ENCODE measurements around the gene METTL22. TPM values are rescaled to one million over a fixed set of nuclear protein-coding genes. Genes with fewer than 3 reads are reported as not detected.

Gene METTL22
- total RNA-seq, 4 donors from 2014 or later = 22.5 to 24.5 (median 23.4) TPM

DNA sequence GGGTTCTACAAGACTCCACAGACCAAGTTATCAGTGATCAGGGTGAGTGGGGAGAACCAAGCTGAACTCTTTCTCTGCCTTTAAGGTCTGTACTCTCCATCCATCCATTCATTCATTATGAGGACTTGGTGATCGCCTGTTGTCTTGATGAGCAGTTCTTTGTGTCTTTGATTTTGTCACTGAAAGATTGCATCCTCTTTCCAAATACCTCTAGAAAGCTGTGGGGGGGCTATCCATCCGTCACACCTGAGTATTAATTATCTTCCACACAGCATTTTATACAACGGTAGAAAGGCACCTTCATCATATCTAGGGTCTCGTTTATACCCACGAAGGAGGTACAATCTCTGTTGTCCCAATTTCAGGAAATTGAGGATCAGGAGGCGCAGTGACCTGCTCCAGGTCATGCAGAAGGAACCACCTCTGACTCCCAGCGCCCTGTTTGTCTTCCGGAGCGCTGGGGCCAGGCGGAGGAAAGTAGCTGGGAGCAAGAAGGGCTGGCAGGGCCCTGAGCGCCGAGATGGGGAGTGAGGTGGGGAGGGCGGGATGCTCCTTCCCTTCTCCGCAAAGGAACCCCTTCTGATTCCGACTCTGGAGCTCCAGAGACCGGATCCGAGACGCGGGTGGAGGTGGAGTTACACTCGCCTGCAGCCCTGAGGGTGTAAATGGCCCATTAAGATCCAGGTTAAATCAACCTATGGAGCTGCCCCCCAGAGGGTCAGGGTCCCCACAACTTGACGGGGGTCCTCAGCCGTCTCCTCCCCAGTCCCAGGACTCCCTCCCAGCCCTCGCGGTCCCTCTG, 52.3 kb downstream of the METTL22 start:
- H3K9me3 ChIP-seq = no peaks in the 10 kb centered on the region
- TF ChIP-seq, protein P1, sequence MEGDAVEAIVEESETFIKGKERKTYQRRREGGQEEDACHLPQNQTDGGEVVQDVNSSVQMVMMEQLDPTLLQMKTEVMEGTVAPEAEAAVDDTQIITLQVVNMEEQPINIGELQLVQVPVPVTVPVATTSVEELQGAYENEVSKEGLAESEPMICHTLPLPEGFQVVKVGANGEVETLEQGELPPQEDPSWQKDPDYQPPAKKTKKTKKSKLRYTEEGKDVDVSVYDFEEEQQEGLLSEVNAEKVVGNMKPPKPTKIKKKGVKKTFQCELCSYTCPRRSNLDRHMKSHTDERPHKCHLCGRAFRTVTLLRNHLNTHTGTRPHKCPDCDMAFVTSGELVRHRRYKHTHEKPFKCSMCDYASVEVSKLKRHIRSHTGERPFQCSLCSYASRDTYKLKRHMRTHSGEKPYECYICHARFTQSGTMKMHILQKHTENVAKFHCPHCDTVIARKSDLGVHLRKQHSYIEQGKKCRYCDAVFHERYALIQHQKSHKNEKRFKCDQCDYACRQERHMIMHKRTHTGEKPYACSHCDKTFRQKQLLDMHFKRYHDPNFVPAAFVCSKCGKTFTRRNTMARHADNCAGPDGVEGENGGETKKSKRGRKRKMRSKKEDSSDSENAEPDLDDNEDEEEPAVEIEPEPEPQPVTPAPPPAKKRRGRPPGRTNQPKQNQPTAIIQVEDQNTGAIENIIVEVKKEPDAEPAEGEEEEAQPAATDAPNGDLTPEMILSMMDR (IDR thresholded peaks at IDR 0.05) = no peak
- TF ChIP-seq POLR2AphosphoS5 (IDR thresholded peaks at IDR 0.05) = no peak
- TF ChIP-seq EP300 (IDR thresholded peaks at IDR 0.05) = no peak
- TF ChIP-seq POLR2A (IDR thresholded peaks at IDR 0.05; ENCODE audit: low read depth) = no peak
- peaks cover 0 to 9% (median 0%) of the 10 kb centered on the region in 4 donors for H3K36me3 ChIP-seq
- peaks cover 4 to 23% (median 17%) of the 10 kb centered on the region in 4 donors for H3K4me1 ChIP-seq
- WGBS = 19% methylated on average over 21 of the region's 24 CpGs
- DNase-seq (ENCODE audit: extremely low spot score) = no peak
- H3K27me3 ChIP-seq = no peaks in the 10 kb centered on the region
- peak overlapping the region in 3 of 4 donors; percentile 20 to 56 (median 49) for H3K27ac ChIP-seq (replicated peaks in 1 of 4)
- intact Hi-C loops (cut with DNase I) = loop anchor here (5.0 kb wide), 2 partner anchors 123 to 203 kb away; partner anchors contain the start of genes PMM2 and TMEM186
- H3K4me3 ChIP-seq = peak overlapping the region; percentile 65 to 80 (median 71)

DNA sequence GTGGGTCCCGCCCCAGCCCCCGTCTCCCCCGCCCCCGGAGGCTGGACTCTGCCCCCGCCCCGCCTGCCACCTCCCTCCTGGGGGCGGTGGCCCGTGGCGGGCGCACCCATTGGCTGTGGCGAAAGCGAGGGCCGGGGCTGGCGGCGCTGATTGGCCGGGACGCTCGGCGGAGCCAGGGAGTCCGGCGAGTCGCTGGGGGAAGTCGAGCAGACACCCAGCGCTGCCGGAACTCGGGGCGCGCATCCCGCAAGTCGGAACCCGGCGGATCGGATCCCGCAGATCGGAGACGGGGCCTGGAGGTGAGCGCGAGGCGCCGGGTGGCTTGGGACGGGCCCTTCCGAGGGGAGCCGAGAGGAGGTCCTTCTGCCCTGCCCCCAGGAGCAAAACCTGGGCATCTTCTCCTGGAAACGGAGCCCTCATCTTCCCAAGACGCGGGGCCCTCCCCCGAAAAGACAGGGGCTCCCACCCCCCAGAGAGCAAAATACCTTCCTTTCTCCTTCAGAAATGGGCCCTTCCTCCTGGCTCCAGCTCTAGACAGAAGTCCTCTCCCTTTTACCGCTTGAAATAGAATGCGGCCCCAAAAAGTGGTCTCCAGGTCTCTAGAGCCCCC, 53.0 kb downstream of the METTL22 start, which contains the start of gene ABAT:
ABAT (plus strand) TSS at position 205 of the 610 bp plus-strand sequence. CDS start 61,123 bp downstream, outside the sequence.
- peaks cover 4 to 23% (median 17%) of the 10 kb centered on the region in 4 donors for H3K4me1 ChIP-seq
- intact Hi-C loops (cut with DNase I) = loop anchor here (5.0 kb wide), 2 partner anchors 123 to 203 kb away; partner anchors contain the start of genes PMM2 and TMEM186
- no peaks in the 10 kb centered on the region for H3K9me3 ChIP-seq
- WGBS = 13% methylated on average over 6 of the region's 49 CpGs
- H3K27ac ChIP-seq (replicated peaks in 1 of 4) = peak within 1 kb of the TSS in 3 of 4 donors; percentile 32 to 56 (median 49)
- peak; percentile 97 for DNase-seq (ENCODE audit: extremely low spot score)
- H3K4me3 ChIP-seq = peak within 1 kb of the TSS; percentile 65 to 80 (median 71)
- H3K27me3 ChIP-seq = no peaks in the 10 kb centered on the region
- TF ChIP-seq, protein P1 (IDR thresholded peaks at IDR 0.05) = no peak
- peak; percentile 72 to 73 for TF ChIP-seq POLR2AphosphoS5 (IDR thresholded peaks at IDR 0.05)
- H3K36me3 ChIP-seq = peaks cover 0 to 9% (median 0%) of the 10 kb centered on the region in 4 donors

DNA sequence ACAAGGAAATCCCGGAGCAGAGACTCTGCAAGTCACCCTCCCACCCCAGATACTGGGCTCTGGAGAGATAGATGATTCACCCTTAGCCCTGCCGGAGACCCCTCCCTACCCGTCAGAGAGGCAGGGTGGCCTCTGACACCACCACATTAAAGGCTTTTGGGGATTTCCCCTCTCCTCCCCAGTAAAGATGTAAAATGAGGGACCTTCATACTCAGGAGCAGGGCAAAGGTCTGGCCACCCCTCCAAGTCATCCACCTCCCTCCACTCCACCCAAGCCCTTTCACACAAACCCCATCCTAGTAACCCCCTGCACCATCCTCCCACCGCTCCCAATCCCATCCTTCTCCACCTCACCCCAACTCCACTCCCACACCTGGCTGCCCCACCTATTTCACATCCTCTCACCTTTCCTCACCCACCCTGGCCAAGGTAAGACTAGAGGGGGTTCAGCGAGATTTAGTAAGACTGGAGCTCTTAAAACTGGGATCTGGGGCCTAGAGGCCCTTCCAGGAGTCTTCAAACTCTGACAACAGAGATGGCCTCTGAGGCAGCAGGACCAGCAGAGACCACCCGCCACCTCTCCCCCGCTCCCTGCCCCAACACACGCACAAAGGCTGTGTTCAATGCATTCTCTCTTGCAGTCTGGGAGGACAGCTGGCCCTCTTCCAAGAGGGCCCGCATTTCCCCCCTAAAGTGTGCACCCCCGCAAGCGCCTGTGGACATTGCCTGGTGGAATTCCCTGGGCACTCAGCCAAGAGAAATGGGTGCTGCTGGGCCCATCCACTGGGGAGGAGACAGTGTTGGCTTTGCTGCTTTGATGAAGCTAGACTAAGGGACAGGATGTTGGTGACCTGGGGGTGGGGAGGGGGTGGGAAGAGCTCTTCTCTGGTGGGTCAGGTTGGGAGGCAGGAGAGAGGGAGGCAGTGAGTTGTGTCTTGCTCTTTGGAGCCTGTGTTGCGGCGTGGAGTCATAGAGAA, 54.0 kb downstream of the METTL22 start:
- DNase-seq (ENCODE audit: extremely low spot score) = no peak
- WGBS = 59% methylated on average over 12 of the region's 13 CpGs
- TF ChIP-seq, protein P1 (IDR thresholded peaks at IDR 0.05) = no peak
- TF ChIP-seq EP300 (IDR thresholded peaks at IDR 0.05) = no peak
- no peak for TF ChIP-seq POLR2A (IDR thresholded peaks at IDR 0.05; ENCODE audit: low read depth)
- no peak for TF ChIP-seq POLR2AphosphoS5 (IDR thresholded peaks at IDR 0.05)
- intact Hi-C loops (cut with DNase I) = no loop called here
- H3K27me3 ChIP-seq = no peaks in the 10 kb centered on the region
- H3K4me1 ChIP-seq = peaks cover 4 to 23% (median 17%) of the 10 kb centered on the region in 4 donors
- no peaks in the 10 kb centered on the region for H3K9me3 ChIP-seq
- peaks cover 0 to 3% (median 0%) of the 10 kb centered on the region in 4 donors for H3K36me3 ChIP-seq
- H3K4me3 ChIP-seq = peak overlapping the region; percentile 65 to 80 (median 71)
- H3K27ac ChIP-seq (replicated peaks in 1 of 4) = no peak overlapping the region

DNA sequence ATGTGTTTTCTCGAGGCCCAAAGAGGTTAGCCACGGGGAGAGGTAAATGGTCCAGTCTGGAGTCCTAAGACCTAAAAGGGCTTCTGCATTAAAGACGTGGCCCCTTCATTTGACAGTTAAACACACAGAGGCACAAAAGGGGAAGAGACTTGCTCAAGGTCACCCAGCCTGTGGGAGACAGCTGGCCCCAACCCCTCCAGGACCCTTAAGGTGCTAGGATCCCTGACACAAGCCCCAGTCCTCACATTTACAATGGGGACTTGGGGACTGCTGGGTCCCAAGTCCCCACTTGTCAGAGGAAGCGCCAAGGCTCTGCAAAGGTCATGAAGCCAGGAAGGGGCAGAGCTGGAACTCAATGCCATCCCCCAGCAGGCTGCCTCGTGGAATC, 54.7 kb downstream of the METTL22 start:
- no peak for DNase-seq (ENCODE audit: extremely low spot score)
- intact Hi-C loops (cut with DNase I) = no loop called here
- WGBS = 81% methylated on average over 4 of the region's 5 CpGs
- Histone ChIP-seq H3K27me3 (no peaks in the 10 kb centered on the region), H3K4me3 (no peak overlapping the region), H3K36me3 (no peaks in the 10 kb centered on the region), H3K4me1 (peaks cover 4 to 23% (median 17%) of the 10 kb centered on the region in 4 donors), H3K9me3 (no peaks in the 10 kb centered on the region), H3K27ac (replicated peaks in 1 of 4) (no peak overlapping the region)
- TF ChIP-seq, protein P1 (IDR thresholded peaks at IDR 0.05) = no peak
- TF ChIP-seq POLR2A (IDR thresholded peaks at IDR 0.05; ENCODE audit: low read depth) (no peak), POLR2AphosphoS5 (IDR thresholded peaks at IDR 0.05) (no peak), EP300 (IDR thresholded peaks at IDR 0.05) (no peak)
